Esophagus squamous epithelium (tissue), 5 donors: ENCODE measurements around the gene SRSF10. TPM values are rescaled to one million over a fixed set of nuclear protein-coding genes. Genes with fewer than 3 reads are reported as not detected.

Experiments
- DNase-seq: peaks from one replicate; lab custom pipeline; 2025; lab: John Stamatoyannopoulos, UW
- H3K27ac ChIP-seq, 4 donors: fragments of 200-600 bp; sonication (generic); one replicate each; pipeline ENCODE4 v1.5.1; 2016 to 2019; ENCODE audit warnings: mild to moderate bottlenecking in 1 of 4
- H3K27me3 ChIP-seq, 4 donors: fragments of 200-600 bp; sonication (generic); 1 replicate in 3 of 4; 2 replicates in 1 of 4; pipeline versions ENCODE4 v1.5.1 to v1.6.0; 2017 to 2021; ENCODE audit warnings: antibody characterized with exemption in 1 of 4
- H3K36me3 ChIP-seq, 3 donors: fragments of 200-600 bp; sonication (generic); one replicate each; pipeline ENCODE4 v1.5.1; 2016 to 2019
- H3K4me1 ChIP-seq, 3 donors: fragments of 200-600 bp; sonication (generic); one replicate each; pipeline ENCODE4 v1.5.1; 2017 to 2019
- H3K4me3 ChIP-seq, 4 donors: fragments of 200-600 bp; sonication (generic); 1 replicate in 3 of 4; 2 replicates in 1 of 4; pipeline ENCODE4 v1.5.1; 2016 to 2019; ENCODE audit warnings: mild to moderate bottlenecking in 2 of 4, moderate library complexity in 1 of 4
- H3K9me3 ChIP-seq, 3 donors: fragments of 200-600 bp; sonication (generic); one replicate each; pipeline ENCODE4 v1.5.1; 2016 to 2019
- CTCF ChIP-seq, 6 experiments: fragments of 450-650 bp in 4 of 6; fragments of 200-600 bp in 2 of 6; sonication (generic) in 2 of 6; IDR thresholded peaks; one replicate each; pipeline ENCODE4 v1.5.1; 2016 to 2019; ENCODE audit warnings: antibody characterized with exemption in 6 of 6, mild to moderate bottlenecking in 4 of 6, moderate library complexity in 4 of 6
- POLR2A ChIP-seq, 4 donors: fragments of 450-650 bp; IDR thresholded peaks; one replicate each; pipeline ENCODE4 v1.6.1; 2017; ENCODE audit warnings: antibody characterized with exemption in 4 of 4, mild to moderate bottlenecking in 4 of 4, moderate library complexity in 3 of 4
- WGBS, 2 donors: methylation state at CpG; one replicate each; pipeline ENCODE4 v1.1.5; 2018; 5-methylcytosine and 5-hydroxymethylcytosine counted together
- intact Hi-C: fragments of 100-400 bp; cut with DNase I; formaldehyde crosslinking; loops from one replicate; pipeline ENCODE4 v1.15.0; 2022
- total RNA-seq, 4 donors: library from RNA; depleted of rRNA; stranded (reverse); fragments of >200 nt; gene quantifications; one replicate each; pipeline ENCODE4 v1.1.0, GENCODE V29; 2016
- donor health status: DM: yes; HTN: yes; CAD: no.

The SRSF10 gene
- total RNA-seq, 4 donors from 2014 or later = 45.1 to 96.1 (median 67.1) TPM

- intact Hi-C loops = no loop called here
- H3K27ac ChIP-seq = peak overlapping the region; percentile 96 to 98 (median 97)
- 30% methylated on average over 6 of the region's 6 CpGs for WGBS, 2 donors
- peak overlapping the region; percentile 90 to 99 (median 96) for H3K4me3 ChIP-seq
- peaks cover 15 to 56% (median 31%) of the 10 kb centered on the region in 3 donors for H3K4me1 ChIP-seq
- DNase-seq = no peak
- TF ChIP-seq POLR2A (IDR thresholded peaks at IDR 0.05) (no peak), CTCF (IDR thresholded peaks at IDR 0.05) (no peak)
- H3K36me3 ChIP-seq = no peaks in the 10 kb centered on the region
- H3K9me3 ChIP-seq = no peaks in the 10 kb centered on the region
- H3K27me3 ChIP-seq = no peaks in the 10 kb centered on the region
Measured at GRCh38 chr1:23980728-23981070, 572 bp upstream of the SRSF10 start.

GRCh38 chr1:23979387-23979880 is 693 bp downstream of the SRSF10 start:
- peaks cover 0 to 8% (median 0%) of the 10 kb centered on the region in 3 donors for H3K36me3 ChIP-seq
- peak overlapping the region; percentile 90 to 99 (median 96) for H3K4me3 ChIP-seq
- DNase-seq = no peak
- intact Hi-C loops = no loop called here
- no peaks in the 10 kb centered on the region for H3K27me3 ChIP-seq
- no peaks in the 10 kb centered on the region for H3K9me3 ChIP-seq
- H3K4me1 ChIP-seq = peaks cover 15 to 58% (median 30%) of the 10 kb centered on the region in 3 donors
- 0% methylated on average over 13 of the region's 13 CpGs for WGBS, 2 donors
- TF ChIP-seq POLR2A (IDR thresholded peaks at IDR 0.05) (no peak), CTCF (IDR thresholded peaks at IDR 0.05) (no peak)
- H3K27ac ChIP-seq = peak overlapping the region; percentile 96 to 98 (median 97)

- no peak for TF ChIP-seq POLR2A (IDR thresholded peaks at IDR 0.05)
- TF ChIP-seq CTCF (IDR thresholded peaks at IDR 0.05) = no peak
- no peaks in the 10 kb centered on the region for H3K9me3 ChIP-seq
- H3K27ac ChIP-seq = peak overlapping the region in 3 of 4 donors; percentile 96 to 98 (median 97)
- DNase-seq = no peak
- H3K27me3 ChIP-seq = no peaks in the 10 kb centered on the region
- peaks cover 0 to 14% (median 0%) of the 10 kb centered on the region in 3 donors for H3K36me3 ChIP-seq
- WGBS, 2 donors = 2% methylated on average over 4 of the region's 4 CpGs
- intact Hi-C loops = no loop called here
- peaks cover 15 to 58% (median 34%) of the 10 kb centered on the region in 3 donors for H3K4me1 ChIP-seq
- peak overlapping the region; percentile 90 to 99 (median 96) for H3K4me3 ChIP-seq
Measured at GRCh38 chr1:23978805-23979204, 1.3 kb downstream of the SRSF10 start.

GRCh38 chr1:23977854-23978191 is 2.3 kb downstream of the SRSF10 start:
- Histone ChIP-seq H3K27me3 (no peaks in the 10 kb centered on the region), H3K36me3 (peaks cover 0 to 23% (median 3%) of the 10 kb centered on the region in 3 donors), H3K4me1 (peaks cover 15 to 64% (median 35%) of the 10 kb centered on the region in 3 donors), H3K27ac (peak overlapping the region in 2 of 4 donors; percentile 7 to 9), H3K4me3 (no peak overlapping the region), H3K9me3 (no peaks in the 10 kb centered on the region)
- TF ChIP-seq CTCF (IDR thresholded peaks at IDR 0.05) (no peak), POLR2A (IDR thresholded peaks at IDR 0.05) (no peak)
- intact Hi-C loops = no loop called here
- DNase-seq = no peak
- 63 to 65% methylated on average over 1 of the region's 1 CpG for WGBS, 2 donors

- H3K4me1 ChIP-seq = peaks cover 15 to 64% (median 35%) of the 10 kb centered on the region in 3 donors
- DNase-seq = no peak
- peak overlapping the region in 2 of 4 donors; percentile 35 to 57 for H3K27ac ChIP-seq
- no peaks in the 10 kb centered on the region for H3K9me3 ChIP-seq
- no peaks in the 10 kb centered on the region for H3K27me3 ChIP-seq
- intact Hi-C loops = no loop called here
- WGBS, 2 donors = 46 to 63% methylated on average over 2 to 4 of the region's 4 CpGs
- no peak for TF ChIP-seq CTCF (IDR thresholded peaks at IDR 0.05)
- no peak for TF ChIP-seq POLR2A (IDR thresholded peaks at IDR 0.05)
- H3K4me3 ChIP-seq = no peak overlapping the region
- peaks cover 0 to 28% (median 3%) of the 10 kb centered on the region in 3 donors for H3K36me3 ChIP-seq
Measured at GRCh38 chr1:23977187-23977853, 2.8 kb downstream of the SRSF10 start.
